Left lobe of liver (tissue), 2 donors: Measurements from ENCODE around the gene RNF144B. TPM values are rescaled to one million over a fixed set of nuclear protein-coding genes. Genes with fewer than 3 reads are reported as not detected.
"Not testable (repeated sequence)": the region's sequence is repeated elsewhere in the genome, so short reads cannot be mapped to it uniquely, and the experiment has no call there.

ENCODE experiments used
- ATAC-seq: fragments of 200-7000 bp; cut with Tn5 transposase; one replicate; pipeline ENCODE4 v1.9.1; 2020; ENCODE audit warnings: mild to moderate bottlenecking, moderate library complexity
- DNase-seq: peaks from one replicate; pipeline ENCODE4 v3.0.0-alpha.2; 2020; ENCODE audit warnings: low spot score
- total RNA-seq: library from RNA; stranded (reverse); gene quantifications from one replicate; pipeline ENCODE4 v1.2.1, GENCODE V29; 2021
- donor health status: DM: no; HTN: no; CAD: no; lungs with moderate emphysema.
- donor health status: DM: no; HTN: yes; CAD: no.

Gene RNF144B
- total RNA-seq, 1 donor from 2014 or later, result 17.5 TPM

- no peak for DNase-seq
- ATAC-seq, result no peak
Measured at GRCh38 chr6:18368277-18369105, 18.7 kb upstream of the RNF144B start.

GRCh38 chr6:18371010-18371409 lies 16.1 kb upstream of the RNF144B start:
- ATAC-seq (no peak), DNase-seq (no peak)

- DNase-seq (no peak), ATAC-seq (no peak)
Measured at GRCh38 chr6:18371656-18372055, 15.5 kb upstream of the RNF144B start.

GRCh38 chr6:18380158-18380836 lies 6.9 kb upstream of the RNF144B start:
- ATAC-seq (no peak), DNase-seq (no peak)

GRCh38 chr6:18380851-18381250 lies 6.3 kb upstream of the RNF144B start:
- ATAC-seq, result no peak
- DNase-seq, result no peak

- DNase-seq (no peak), ATAC-seq (no peak)
Measured at GRCh38 chr6:18383441-18383840, 3.7 kb upstream of the RNF144B start.

GRCh38 chr6:18384621-18385020 lies 2.5 kb upstream of the RNF144B start:
- DNase-seq, result no peak
- no peak for ATAC-seq

GRCh38 chr6:18386298-18386976 lies 713 bp upstream of the RNF144B start:
- ATAC-seq, result peak; percentile 10
- peak; percentile 72 for DNase-seq

- ATAC-seq (no peak), DNase-seq (no peak)
Measured at GRCh38 chr6:18388271-18388670, 1.1 kb downstream of the RNF144B start.

- peak; percentile 58 for ATAC-seq
- DNase-seq, result no peak
Measured at GRCh38 chr6:18388942-18389341, 1.8 kb downstream of the RNF144B start.

- ATAC-seq (peak; percentile 48), DNase-seq (peak; percentile 68)
Measured at GRCh38 chr6:18389479-18389878, 2.3 kb downstream of the RNF144B start.

- ATAC-seq (no peak), DNase-seq (no peak)
Measured at GRCh38 chr6:18390476-18390875, 3.3 kb downstream of the RNF144B start.

GRCh38 chr6:18391023-18391422 lies 3.9 kb downstream of the RNF144B start:
- DNase-seq (no peak), ATAC-seq (no peak)

- DNase-seq, result no peak
- ATAC-seq, result no peak
Measured at GRCh38 chr6:18392346-18392877, 5.3 kb downstream of the RNF144B start.

- no peak for DNase-seq
- no peak for ATAC-seq
Measured at GRCh38 chr6:18393698-18394097, 6.5 kb downstream of the RNF144B start.

GRCh38 chr6:18395177-18395855 lies 8.2 kb downstream of the RNF144B start:
- DNase-seq (no peak), ATAC-seq (no peak)

- ATAC-seq (no peak), DNase-seq (no peak)
Measured at GRCh38 chr6:18395856-18396197, 8.7 kb downstream of the RNF144B start.

GRCh38 chr6:18397701-18398100 lies 10.6 kb downstream of the RNF144B start:
- peak; percentile 54 for DNase-seq
- peak; percentile 87 for ATAC-seq

GRCh38 chr6:18398225-18398624 lies 11.1 kb downstream of the RNF144B start:
- not testable (repeated sequence) for DNase-seq, ATAC-seq

GRCh38 chr6:18400831-18401446 lies 13.8 kb downstream of the RNF144B start:
- DNase-seq, result no peak
- peak; percentile 29 for ATAC-seq
